Measurements from ENCODE around the gene TIMM13. TPM values are rescaled to one million over a fixed set of nuclear protein-coding genes. Genes with fewer than 3 reads are reported as not detected.

Gene TIMM13
- total and polyA plus RNA-seq, 11 donors, result 27.4 to 98.5 (median 65.9) TPM

DNA sequence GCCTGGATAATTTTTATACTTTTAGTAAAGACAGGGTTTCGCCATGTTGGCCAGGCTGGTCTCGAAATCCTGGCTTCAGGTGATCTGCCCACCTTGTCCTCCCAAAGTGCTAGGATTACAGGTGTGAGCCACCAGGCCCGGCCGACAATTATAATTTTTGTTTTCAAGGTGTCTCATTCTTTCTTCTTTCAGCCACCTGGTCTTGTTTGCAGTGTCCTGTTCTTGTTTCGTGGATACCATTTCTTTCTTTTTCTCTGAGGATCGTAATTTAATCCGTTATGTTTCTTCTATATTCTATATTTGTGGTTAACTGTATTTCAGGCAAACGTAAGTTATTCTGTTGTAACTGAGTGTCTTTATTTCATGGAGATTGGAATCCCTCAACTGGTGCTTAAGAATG lies 15.7 kb downstream of the TIMM13 start:
- DNase-seq (no peak), ATAC-seq (no peak)
- H3K27me3 ChIP-seq, result peaks cover 0 to 8% (median 0%) of the 10 kb centered on the region in 9 donors
- 79 to 93% (median 90%) methylated on average over 8 of the region's 8 CpGs for WGBS, 4 donors
- no peak for TF ChIP-seq POLR2A (IDR thresholded peaks at IDR 0.05)
- TF ChIP-seq, protein P1, sequence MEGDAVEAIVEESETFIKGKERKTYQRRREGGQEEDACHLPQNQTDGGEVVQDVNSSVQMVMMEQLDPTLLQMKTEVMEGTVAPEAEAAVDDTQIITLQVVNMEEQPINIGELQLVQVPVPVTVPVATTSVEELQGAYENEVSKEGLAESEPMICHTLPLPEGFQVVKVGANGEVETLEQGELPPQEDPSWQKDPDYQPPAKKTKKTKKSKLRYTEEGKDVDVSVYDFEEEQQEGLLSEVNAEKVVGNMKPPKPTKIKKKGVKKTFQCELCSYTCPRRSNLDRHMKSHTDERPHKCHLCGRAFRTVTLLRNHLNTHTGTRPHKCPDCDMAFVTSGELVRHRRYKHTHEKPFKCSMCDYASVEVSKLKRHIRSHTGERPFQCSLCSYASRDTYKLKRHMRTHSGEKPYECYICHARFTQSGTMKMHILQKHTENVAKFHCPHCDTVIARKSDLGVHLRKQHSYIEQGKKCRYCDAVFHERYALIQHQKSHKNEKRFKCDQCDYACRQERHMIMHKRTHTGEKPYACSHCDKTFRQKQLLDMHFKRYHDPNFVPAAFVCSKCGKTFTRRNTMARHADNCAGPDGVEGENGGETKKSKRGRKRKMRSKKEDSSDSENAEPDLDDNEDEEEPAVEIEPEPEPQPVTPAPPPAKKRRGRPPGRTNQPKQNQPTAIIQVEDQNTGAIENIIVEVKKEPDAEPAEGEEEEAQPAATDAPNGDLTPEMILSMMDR (IDR thresholded peaks at IDR 0.05), result no peak
- H3K4me1 ChIP-seq, result no peaks in the 10 kb centered on the region
- peaks cover 0 to 6% (median 0%) of the 10 kb centered on the region in 12 donors for H3K9me3 ChIP-seq
- H3K4me3 ChIP-seq, result no peak overlapping the region
- intact Hi-C loops (cut with DNase I), result no loop called here
- H3K27ac ChIP-seq, result no peak overlapping the region
- H3K36me3 ChIP-seq, result peaks cover 0 to 4% (median 0%) of the 10 kb centered on the region in 9 donors

DNA sequence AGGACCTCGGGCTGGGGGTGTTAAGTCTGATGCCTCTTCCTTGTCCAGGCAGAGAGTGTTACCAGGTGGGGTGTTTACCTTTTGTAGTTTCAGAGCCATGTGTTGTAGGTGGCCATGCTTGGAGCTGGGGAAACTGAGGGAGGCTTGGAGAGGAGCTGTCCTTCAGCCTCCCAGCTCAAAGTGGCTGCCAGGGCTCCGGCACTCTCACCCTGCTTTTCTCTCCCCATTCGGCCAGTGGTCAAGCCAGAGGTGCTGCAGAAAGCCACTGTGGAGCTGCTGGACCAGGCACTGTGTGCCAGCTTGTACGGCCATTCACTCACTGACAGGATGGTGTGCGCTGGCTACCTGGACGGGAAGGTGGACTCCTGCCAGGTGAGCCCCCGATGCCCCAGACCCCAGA lies 17.4 kb downstream of the TIMM13 start:
- WGBS, 4 donors, result 88 to 96% (median 94%) methylated on average over 1 to 7 of the region's 7 CpGs
- no peak overlapping the region for H3K4me3 ChIP-seq
- DNase-seq, result no peak

DNA sequence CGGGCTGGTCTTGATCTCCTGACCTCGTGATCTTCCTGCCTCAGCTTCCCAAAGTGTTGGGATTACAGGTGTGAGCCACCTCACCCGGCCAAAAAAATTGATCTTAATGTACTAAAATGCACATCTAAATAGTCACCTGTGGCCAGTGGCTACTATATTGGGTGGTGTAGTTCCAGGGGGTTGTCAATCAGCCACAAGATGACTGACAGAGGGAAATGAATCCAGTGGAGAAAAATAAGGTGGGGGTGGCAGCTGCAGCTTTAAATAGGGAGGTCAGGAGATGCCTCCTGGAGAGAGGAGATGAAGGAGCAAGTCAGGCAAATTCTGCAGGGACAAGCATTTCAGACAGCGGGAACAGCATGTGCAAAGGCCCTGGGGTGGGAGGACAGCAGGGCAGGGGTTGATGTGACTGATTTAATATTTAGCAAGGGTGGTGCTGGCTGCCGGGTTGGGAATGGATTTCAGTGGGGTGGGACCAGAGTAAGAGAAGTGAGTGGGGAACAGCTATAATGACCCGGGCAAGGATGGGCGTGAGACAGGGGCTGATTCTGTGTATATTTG lies 18.0 kb downstream of the TIMM13 start:
- peaks cover 0 to 7% (median 0%) of the 10 kb centered on the region in 12 donors for H3K9me3 ChIP-seq
- no peaks in the 10 kb centered on the region for H3K36me3 ChIP-seq
- ATAC-seq (no peak), DNase-seq (no peak)
- H3K27me3 ChIP-seq, result peaks cover 0 to 8% (median 0%) of the 10 kb centered on the region in 9 donors
- no peaks in the 10 kb centered on the region for H3K4me1 ChIP-seq
- no peak overlapping the region for H3K4me3 ChIP-seq
- no peak overlapping the region for H3K27ac ChIP-seq
- WGBS, 4 donors, result 72 to 93% (median 90%) methylated on average over 7 of the region's 7 CpGs
- intact Hi-C loops (cut with DNase I), result no loop called here
- TF ChIP-seq, protein P1 (IDR thresholded peaks at IDR 0.05), result no peak
- no peak for TF ChIP-seq POLR2A (IDR thresholded peaks at IDR 0.05)

More for the DNA sequence above, 17.4 kb downstream of the TIMM13 start:
- Histone ChIP-seq H3K4me1 (no peaks in the 10 kb centered on the region), H3K36me3 (no peaks in the 10 kb centered on the region), H3K9me3 (peaks cover 0 to 6% (median 0%) of the 10 kb centered on the region in 12 donors), H3K27me3 (peaks cover 0 to 8% (median 0%) of the 10 kb centered on the region in 9 donors), H3K27ac (no peak overlapping the region)
- intact Hi-C loops (cut with DNase I), result no loop called here
- ATAC-seq, result no peak
- TF ChIP-seq, protein P1 (IDR thresholded peaks at IDR 0.05), result no peak
- no peak for TF ChIP-seq POLR2A (IDR thresholded peaks at IDR 0.05)

DNA sequence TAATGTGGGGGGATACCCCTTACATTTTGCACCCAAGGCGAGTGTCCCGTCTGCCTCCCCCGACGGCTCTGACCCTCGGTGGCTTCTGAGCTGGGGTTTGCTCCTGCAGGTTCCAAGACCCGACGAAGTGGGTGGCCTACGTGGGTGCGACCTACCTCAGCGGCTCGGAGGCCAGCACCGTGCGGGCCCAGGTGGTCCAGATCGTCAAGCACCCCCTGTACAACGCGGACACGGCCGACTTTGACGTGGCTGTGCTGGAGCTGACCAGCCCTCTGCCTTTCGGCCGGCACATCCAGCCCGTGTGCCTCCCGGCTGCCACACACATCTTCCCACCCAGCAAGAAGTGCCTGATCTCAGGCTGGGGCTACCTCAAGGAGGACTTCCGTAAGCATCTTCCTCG lies 19.1 kb downstream of the TIMM13 start:
- H3K36me3 ChIP-seq, result no peaks in the 10 kb centered on the region
- H3K4me3 ChIP-seq, result no peak overlapping the region
- intact Hi-C loops (cut with DNase I), result no loop called here
- 75 to 83% (median 83%) methylated on average over 20 to 25 of the region's 25 CpGs for WGBS, 4 donors
- peaks cover 0 to 8% (median 0%) of the 10 kb centered on the region in 9 donors for H3K27me3 ChIP-seq
- ATAC-seq (no peak), DNase-seq (no peak)
- no peaks in the 10 kb centered on the region for H3K4me1 ChIP-seq
- TF ChIP-seq, protein P1 (IDR thresholded peaks at IDR 0.05), result no peak
- no peak for TF ChIP-seq POLR2A (IDR thresholded peaks at IDR 0.05)
- H3K9me3 ChIP-seq, result peaks cover 0 to 14% (median 0%) of the 10 kb centered on the region in 12 donors
- no peak overlapping the region for H3K27ac ChIP-seq

Data from heart left ventricle (tissue), 16 donors.